PC-9 (cell line): Measurements from ENCODE around the gene FZD8. TPM values are rescaled to one million over a fixed set of nuclear protein-coding genes. Genes with fewer than 3 reads are reported as not detected.

Experiments
- BruUV-seq: library from RNA; stranded (reverse); fragments of 400-500 nt; replicated peaks from 2 replicates; lab custom pipeline; 2021; lab: Mats Ljungman, UMichigan
- CTCF ChIA-PET: fragments of 300-600 bp; sonication (Branson Sonifier 250); formaldehyde crosslinking; loops from one replicate; lab custom pipeline; 2022; ENCODE audit warnings: antibody characterized with exemption; lab: Charles Lee
- POLR2A ChIA-PET: fragments of 300-600 bp; sonication (Branson Sonifier 250); formaldehyde crosslinking; loops from one replicate; lab custom pipeline; 2022; ENCODE audit warnings: antibody characterized with exemption; ENCODE audit not compliant: unreplicated experiment; lab: Charles Lee
- DNase-seq, 2 experiments: peaks; one replicate each; pipeline versions ENCODE4 v3.0.0 to v3.0.0-alpha.2; 2015 to 2022; ENCODE audit warnings: mixed read lengths in 1 of 2
- H2AFZ ChIP-seq: fragments of 200-600 bp; sonication (generic); 2 replicates; pipeline ENCODE4 v1.8.1; 2017; ENCODE audit warnings: antibody characterized with exemption
- H3F3A ChIP-seq: fragments of 200-600 bp; sonication (generic); 2 replicates; pipeline ENCODE4 v1.8.1; 2017; ENCODE audit warnings: antibody characterized with exemption, mild to moderate bottlenecking, low read depth; ENCODE audit not compliant: insufficient read depth
- H3K27ac ChIP-seq: fragments of 200-600 bp; sonication (generic); 2 replicates; pipeline ENCODE4 v1.6.1; 2016; ENCODE audit warnings: mixed run types
- H3K27me3 ChIP-seq: fragments of 200-600 bp; sonication (generic); 2 replicates; pipeline ENCODE4 v1.6.1; 2016; ENCODE audit warnings: low read depth, mixed run types; ENCODE audit not compliant: insufficient read depth
- H3K36me3 ChIP-seq: fragments of 200-600 bp; sonication (generic); 2 replicates; pipeline ENCODE4 v1.6.1; 2016; ENCODE audit warnings: low read depth, mixed run types
- H3K4me1 ChIP-seq: fragments of 200-600 bp; sonication (generic); replicated peaks from 2 replicates; pipeline ENCODE4 v1.6.1; 2016; ENCODE audit warnings: mixed run types; ENCODE audit not compliant: insufficient read depth
- H3K4me2 ChIP-seq: fragments of 200-600 bp; sonication (generic); 2 replicates; pipeline ENCODE4 v1.6.1; 2017; ENCODE audit warnings: mixed run types
- H3K4me3 ChIP-seq: fragments of 200-600 bp; sonication (generic); 2 replicates; pipeline ENCODE4 v1.6.1; 2016; ENCODE audit warnings: mixed run types
- H3K79me2 ChIP-seq: fragments of 200-600 bp; sonication (generic); 2 replicates; pipeline ENCODE4 v1.6.1; 2017; ENCODE audit warnings: low read depth, mixed run types
- H3K9me2 ChIP-seq: fragments of 200-600 bp; sonication (generic); 2 replicates; pipeline ENCODE4 v1.8.1; 2017; ENCODE audit warnings: mild to moderate bottlenecking; ENCODE audit not compliant: insufficient read depth
- H3K9me3 ChIP-seq: fragments of 200-600 bp; sonication (generic); 2 replicates; pipeline ENCODE4 v1.8.1; 2016; ENCODE audit warnings: low read depth; ENCODE audit not compliant: insufficient read depth
- H4K20me1 ChIP-seq: fragments of 200-600 bp; sonication (generic); 2 replicates; pipeline ENCODE4 v1.8.1; 2017; ENCODE audit not compliant: insufficient read depth
- EZH2 ChIP-seq: fragments of 200-600 bp; sonication (generic); IDR thresholded peaks from 2 replicates; pipeline ENCODE4 v1.8.0; 2017; ENCODE audit warnings: antibody characterized with exemption, low read depth
- intact Hi-C: fragments of 100-400 bp; cut with micrococcal nuclease; formaldehyde crosslinking; loops from one replicate; pipeline ENCODE4 v1.10.0; 2022; ENCODE audit not compliant: unreplicated experiment
- total RNA-seq: library from RNA; stranded (reverse); gene quantifications from 2 replicates; pipeline ENCODE4 v1.2.3, GENCODE V29; 2021
- TF ChIP-seq, protein P1 (sequence below): fragments of 200-600 bp; sonication (generic); conservative IDR thresholded peaks from 2 replicates; pipeline ENCODE4 v1.6.1; 2017; ENCODE audit warnings: mixed run types, antibody characterized with exemption, mild to moderate bottlenecking, moderate library complexity

The FZD8 gene
- total RNA-seq, 1 experiment from 2014 or later = not detected

GRCh38 chr10:35605191-35605590 lies 36.9 kb downstream of the FZD8 start, which contains the start of gene GJD4:
Gene GJD4, plus strand, starts transcription at chr10:35605341. Its CDS starts 227 bp downstream, at chr10:35605568.
- Histone ChIP-seq H3K9me2 (no peaks in the 10 kb centered on the region), H3K9me3 (no peaks in the 10 kb centered on the region), H3K4me3 (no peak within 1 kb of the TSS), H3K27me3 (peaks cover 43% of the 10 kb centered on the region; the same call in 1 of the 2 replicates), H3F3A (no peaks in the 10 kb centered on the region), H3K27ac (no peak within 1 kb of the TSS), H4K20me1 (no peaks in the 10 kb centered on the region), H3K4me1 (no peaks in the 10 kb centered on the region), H3K4me2 (no peak within 1 kb of the TSS), H3K36me3 (no peaks in the 10 kb centered on the region), H2AFZ (no peak within 1 kb of the TSS), H3K79me2 (no peaks in the 10 kb centered on the region)
- intact Hi-C loops = no loop called here
- BruUV-seq = no TSS peak
- ChIA-PET POLR2A (no interaction called here), CTCF (no interaction called here)
- TF ChIP-seq EZH2 = no peak
- TF ChIP-seq, protein P1, sequence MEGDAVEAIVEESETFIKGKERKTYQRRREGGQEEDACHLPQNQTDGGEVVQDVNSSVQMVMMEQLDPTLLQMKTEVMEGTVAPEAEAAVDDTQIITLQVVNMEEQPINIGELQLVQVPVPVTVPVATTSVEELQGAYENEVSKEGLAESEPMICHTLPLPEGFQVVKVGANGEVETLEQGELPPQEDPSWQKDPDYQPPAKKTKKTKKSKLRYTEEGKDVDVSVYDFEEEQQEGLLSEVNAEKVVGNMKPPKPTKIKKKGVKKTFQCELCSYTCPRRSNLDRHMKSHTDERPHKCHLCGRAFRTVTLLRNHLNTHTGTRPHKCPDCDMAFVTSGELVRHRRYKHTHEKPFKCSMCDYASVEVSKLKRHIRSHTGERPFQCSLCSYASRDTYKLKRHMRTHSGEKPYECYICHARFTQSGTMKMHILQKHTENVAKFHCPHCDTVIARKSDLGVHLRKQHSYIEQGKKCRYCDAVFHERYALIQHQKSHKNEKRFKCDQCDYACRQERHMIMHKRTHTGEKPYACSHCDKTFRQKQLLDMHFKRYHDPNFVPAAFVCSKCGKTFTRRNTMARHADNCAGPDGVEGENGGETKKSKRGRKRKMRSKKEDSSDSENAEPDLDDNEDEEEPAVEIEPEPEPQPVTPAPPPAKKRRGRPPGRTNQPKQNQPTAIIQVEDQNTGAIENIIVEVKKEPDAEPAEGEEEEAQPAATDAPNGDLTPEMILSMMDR = no peak
- no peak for DNase-seq

- no peak for DNase-seq
Measured at GRCh38 chr10:35600193-35600592, 41.9 kb downstream of the FZD8 start.

GRCh38 chr10:35598379-35598778 lies 43.7 kb downstream of the FZD8 start:
- peaks cover 22% of the 10 kb centered on the region; the same call in 1 of the 2 replicates for H3K27me3 ChIP-seq
- H3K4me2 ChIP-seq = no peak overlapping the region
- ChIA-PET CTCF (no interaction called here), POLR2A (no interaction called here)
- no peak for TF ChIP-seq EZH2
- TF ChIP-seq, protein P1 = peak; percentile 39; the same call in 1 of the 2 replicates
- H3K36me3 ChIP-seq = no peaks in the 10 kb centered on the region
- BruUV-seq = no TSS peak
- H3K9me3 ChIP-seq = no peaks in the 10 kb centered on the region
- H3K4me1 ChIP-seq = no peaks in the 10 kb centered on the region
- H3K4me3 ChIP-seq = no peak overlapping the region
- no peaks in the 10 kb centered on the region for H3K9me2 ChIP-seq
- no peaks in the 10 kb centered on the region for H3F3A ChIP-seq
- H3K79me2 ChIP-seq = no peaks in the 10 kb centered on the region
- no peaks in the 10 kb centered on the region for H4K20me1 ChIP-seq
- DNase-seq = no peak
- no peak overlapping the region for H3K27ac ChIP-seq
- no peak overlapping the region for H2AFZ ChIP-seq
- intact Hi-C loops = no loop called here

More at GRCh38 chr10:35600193-35600592, 41.9 kb downstream of the FZD8 start:
- POLR2A ChIA-PET = no interaction called here
- H3K4me2 ChIP-seq = no peak overlapping the region
- no peaks in the 10 kb centered on the region for H4K20me1 ChIP-seq
- H3F3A ChIP-seq = no peaks in the 10 kb centered on the region
- no peak overlapping the region for H3K27ac ChIP-seq
- no peaks in the 10 kb centered on the region for H3K4me1 ChIP-seq
- peaks cover 37% of the 10 kb centered on the region; the same call in 1 of the 2 replicates for H3K27me3 ChIP-seq
- no peak overlapping the region for H3K4me3 ChIP-seq
- CTCF ChIA-PET = no interaction called here
- TF ChIP-seq, protein P1 = no peak
- TF ChIP-seq EZH2 = no peak
- intact Hi-C loops = no loop called here
- no peaks in the 10 kb centered on the region for H3K79me2 ChIP-seq
- BruUV-seq = no TSS peak
- no peaks in the 10 kb centered on the region for H3K9me2 ChIP-seq
- no peaks in the 10 kb centered on the region for H3K36me3 ChIP-seq
- H3K9me3 ChIP-seq = no peaks in the 10 kb centered on the region
- no peak overlapping the region for H2AFZ ChIP-seq
